GM12864 (cell line): ENCODE results near the gene ATP1A3.
A peak's percentile ranks its signal among the peaks of the same experiment; 100 is the strongest.
"Not testable (repeated sequence)": the region's sequence is repeated elsewhere in the genome, so short reads cannot be mapped to it uniquely, and the experiment has no call there.

ENCODE experiments used
- DNase-seq: peaks from one replicate; pipeline ENCODE4 v3.0.0-alpha.2; 2011; ENCODE audit warnings: low read depth
- H3K4me3 ChIP-seq: 2 replicates; pipeline ENCODE4 v1.5.1; 2011; ENCODE audit warnings: mild to moderate bottlenecking, low read depth, low read length, control low read depth
- CTCF ChIP-seq: IDR thresholded peaks from 2 replicates; pipeline ENCODE4 v1.5.1; 2011; ENCODE audit warnings: low read depth, mild to moderate bottlenecking, moderate library complexity, low read length, control low read depth, inconsistent platforms; ENCODE audit errors: missing control alignments

Gene ATP1A3

DNA sequence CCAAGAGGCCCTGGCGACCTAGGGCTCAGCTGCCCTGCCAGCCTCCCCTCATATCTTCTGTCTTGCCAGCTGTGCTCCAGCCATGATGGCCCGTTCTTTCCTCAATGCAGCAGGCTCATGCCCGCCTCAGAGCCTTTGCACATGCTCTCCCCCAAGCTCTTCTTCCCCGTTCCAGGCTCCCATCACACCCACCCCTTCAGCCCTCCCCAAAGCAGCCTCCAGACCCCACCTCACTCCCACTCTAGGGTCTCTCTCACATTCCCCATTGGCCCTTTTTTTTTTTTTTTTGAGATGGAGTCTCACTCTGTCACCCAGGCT is 29.9 kb upstream of the ATP1A3 start:
- no peak for DNase-seq
- TF ChIP-seq CTCF = no peak
- H3K4me3 ChIP-seq = no peak overlapping the region

DNA sequence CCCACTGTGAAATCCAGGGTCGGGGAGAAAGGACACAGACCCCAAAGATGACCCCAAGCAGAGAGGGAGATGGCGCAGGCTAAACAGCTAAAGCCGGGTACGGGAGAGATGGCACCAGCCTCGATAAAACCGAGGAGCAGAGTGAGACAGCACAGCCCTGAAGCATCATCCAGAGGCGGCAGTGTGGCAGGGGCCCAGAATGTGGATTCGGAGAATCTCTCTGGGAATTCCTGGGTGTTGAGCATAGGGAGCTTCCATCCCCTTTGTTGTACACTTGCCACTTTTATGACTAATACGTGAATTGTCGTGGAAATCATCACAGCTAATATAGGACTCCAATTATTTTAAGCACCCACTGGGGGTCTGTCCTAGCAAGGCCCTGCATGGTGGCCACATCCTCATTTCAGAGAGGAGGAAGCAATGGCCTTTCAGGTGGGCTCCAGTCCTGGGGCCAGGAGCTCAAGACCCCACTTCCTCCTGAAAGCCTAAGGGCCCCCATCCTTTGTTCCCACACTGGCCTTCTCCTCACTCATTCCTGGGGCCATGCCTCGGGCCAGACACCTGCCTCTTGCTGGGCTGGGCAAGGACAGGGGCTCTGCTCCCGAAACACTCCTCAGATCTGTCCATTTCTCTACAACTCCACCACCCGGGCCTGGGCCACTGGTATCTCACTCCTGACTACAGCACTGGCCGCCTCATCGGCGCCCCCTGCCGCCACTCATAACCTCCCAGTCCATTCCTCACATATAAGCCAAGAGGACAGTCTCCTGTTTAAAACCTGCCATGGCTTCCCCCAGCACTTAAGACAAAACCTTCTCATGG is 29.3 kb upstream of the ATP1A3 start:
- H3K4me3 ChIP-seq = no peak overlapping the region
- TF ChIP-seq CTCF = peak; percentile 68
- no peak for DNase-seq

GRCh38 chr19:42022616-42023015 is 28.6 kb upstream of the ATP1A3 start:
- no peak overlapping the region for H3K4me3 ChIP-seq
- TF ChIP-seq CTCF = no peak
- DNase-seq = no peak

DNA sequence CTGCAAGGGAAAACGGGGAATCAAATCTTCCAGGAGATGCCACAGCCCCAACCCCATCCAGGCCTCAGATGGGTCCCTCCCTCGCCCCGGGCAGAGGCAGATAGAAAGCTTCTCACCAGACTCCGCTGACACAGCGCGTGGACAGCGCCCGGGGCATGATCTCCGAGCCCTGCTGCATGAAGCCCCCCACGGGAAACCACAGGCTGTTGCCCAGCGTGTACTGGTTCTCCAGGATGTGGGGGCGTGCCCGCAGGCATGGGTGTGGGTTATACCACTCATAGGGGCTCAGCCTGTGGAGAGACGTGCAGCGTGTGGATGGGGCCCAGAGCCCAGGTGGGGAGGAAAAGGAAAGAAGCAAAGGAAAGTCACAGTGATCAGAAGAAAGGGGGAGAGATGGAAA is 27.2 kb upstream of the ATP1A3 start:
- no peak for DNase-seq
- TF ChIP-seq CTCF = no peak

GRCh38 chr19:42018503-42019193 is 24.6 kb upstream of the ATP1A3 start:
- no peak for DNase-seq
- no peak for TF ChIP-seq CTCF
- no peak overlapping the region for H3K4me3 ChIP-seq

More for the DNA sequence above, 27.2 kb upstream of the ATP1A3 start:
- H3K4me3 ChIP-seq = no peak overlapping the region

- no peak for TF ChIP-seq CTCF
- H3K4me3 ChIP-seq = no peak overlapping the region
- no peak for DNase-seq
These were observed 23.0 kb upstream of the ATP1A3 start for GRCh38 chr19:42017040-42017439.

DNA sequence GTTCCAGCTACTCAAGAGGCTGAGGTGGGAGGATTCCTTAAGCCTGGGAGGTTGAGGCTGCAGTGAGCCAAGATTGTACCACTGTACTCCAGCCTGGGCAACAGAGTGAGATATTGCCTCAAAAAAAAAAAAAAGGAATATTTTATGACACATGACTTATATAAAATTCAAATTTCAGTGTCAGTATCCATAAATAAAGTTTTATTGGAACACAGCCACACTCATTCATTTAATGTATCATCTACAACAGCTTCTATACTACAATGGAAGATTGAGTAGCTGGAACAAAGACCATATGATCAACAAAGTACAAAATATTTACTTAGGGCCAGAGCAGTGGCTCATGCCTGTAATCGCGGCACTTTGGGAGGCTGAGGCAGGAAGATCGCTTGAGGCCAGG is 18.7 kb upstream of the ATP1A3 start:
- not testable (repeated sequence) for DNase-seq, H3K4me3 ChIP-seq
